GM19455 (cell line): Measurements from ENCODE around the gene C17orf75.

Source experiments
- ATAC-seq: cut with Tn5 transposase; IDR thresholded peaks from one replicate; pipeline ENCODE4 v1.9.1; 2021; ENCODE audit not compliant: unreplicated experiment

Gene C17orf75

DNA sequence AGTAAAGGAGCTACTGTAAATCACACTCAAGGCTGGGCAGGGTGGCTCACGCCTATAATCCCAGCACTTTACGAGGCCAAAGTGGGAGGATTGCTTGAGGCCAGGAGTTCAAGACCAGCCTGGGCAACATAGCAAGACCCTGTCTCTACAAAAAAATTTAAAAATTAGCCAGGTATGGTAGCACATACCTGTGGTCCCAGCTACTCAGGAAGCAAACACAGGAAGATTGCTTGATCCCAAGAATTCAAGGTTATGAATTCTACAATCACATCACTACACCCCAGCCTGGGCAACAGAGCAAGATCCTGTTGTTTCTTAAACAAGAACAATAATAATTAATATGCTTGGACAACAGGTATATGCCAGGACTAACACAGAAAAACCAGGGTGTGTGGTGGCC, 63.2 kb downstream of the C17orf75 start:
- no peak for ATAC-seq
